Left ventricle myocardium inferior (tissue), 1 donor: ENCODE data around the gene CSNK2B. TPM values are rescaled to one million over a fixed set of nuclear protein-coding genes. Genes with fewer than 3 reads are reported as not detected.

Experiments
- DNase-seq: peaks from one replicate; pipeline ENCODE4 v3.0.0-alpha.2; 2020
- H3K27ac ChIP-seq: fragments of 200-600 bp; replicated peaks from 2 replicates; pipeline ENCODE4 v1.8.0; 2021
- H3K27me3 ChIP-seq: fragments of 200-600 bp; 2 replicates; pipeline ENCODE4 v1.8.0; 2021; ENCODE audit warnings: low read depth
- H3K36me3 ChIP-seq: fragments of 200-600 bp; 2 replicates; pipeline ENCODE4 v1.8.0; 2021
- H3K4me1 ChIP-seq: fragments of 200-600 bp; 2 replicates; pipeline ENCODE4 v1.8.0; 2021
- H3K4me3 ChIP-seq: fragments of 200-600 bp; 2 replicates; pipeline ENCODE4 v1.8.0; 2021; ENCODE audit warnings: mild to moderate bottlenecking, moderate library complexity
- H3K9me3 ChIP-seq: fragments of 200-600 bp; replicated peaks from 2 replicates; pipeline ENCODE4 v1.8.0; 2021
- intact Hi-C: fragments of 100-400 bp; cut with micrococcal nuclease; formaldehyde crosslinking; loops from one replicate; pipeline ENCODE4 v1.11.0; 2022
- total RNA-seq: library from RNA; stranded (reverse); fragmentation: NEBNext Ultra II Directional; extraction: Animal tissue kit (Norgen Biotek cat#: 25700); gene quantifications from one replicate; pipeline ENCODE4 v1.2.1, GENCODE V29; 2021
- TF ChIP-seq, protein P1 (sequence below): fragments of 200-600 bp; IDR thresholded peaks from 2 replicates; pipeline ENCODE4 v1.8.0; 2021; ENCODE audit warnings: antibody characterized with exemption, mild to moderate bottlenecking, borderline replicate concordance
- donor health status: DM: no; HTN: yes; CAD: no; lungs with severe emphysema.

The CSNK2B gene
- total RNA-seq, 1 donor from 2014 or later: 105 TPM

DNA sequence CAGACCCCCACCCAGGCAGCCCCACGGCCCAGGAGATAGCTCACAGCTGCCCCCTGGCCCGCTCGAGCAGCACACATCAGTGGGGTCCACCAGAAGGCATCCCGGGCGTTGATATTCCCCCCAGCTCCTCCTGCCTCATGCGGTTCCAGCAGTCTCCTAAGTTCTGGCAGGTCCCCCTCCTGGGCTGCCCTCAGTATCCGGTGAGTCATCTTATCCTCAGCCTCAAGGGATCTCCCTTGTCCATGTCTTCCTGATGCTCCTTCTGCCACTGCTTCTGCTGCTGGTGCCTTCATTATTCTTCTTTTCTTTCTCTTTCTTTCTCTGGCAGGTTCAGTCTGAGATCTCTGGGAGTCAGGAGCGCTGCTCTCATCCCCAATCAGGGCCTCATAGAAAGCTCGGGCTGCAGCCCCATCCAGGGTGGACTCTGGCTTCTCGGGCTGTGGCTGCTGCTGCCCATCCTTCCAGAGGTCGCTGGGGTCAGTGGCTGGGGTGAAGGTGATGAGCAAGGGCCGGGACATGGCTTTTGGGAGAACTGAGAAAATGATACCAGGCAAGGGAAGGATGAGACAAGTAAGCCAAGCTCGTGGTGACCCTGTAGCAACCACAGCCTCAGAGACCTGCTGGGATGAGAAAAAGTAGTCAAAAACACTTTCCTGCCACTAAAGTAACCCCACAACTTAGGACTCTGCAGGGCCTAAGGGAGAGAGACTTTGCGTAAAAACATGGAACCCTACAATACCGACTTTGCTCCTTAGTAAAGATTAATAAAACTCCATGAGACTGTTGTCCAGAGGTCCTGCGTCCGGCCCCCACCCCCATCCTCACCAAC is 1.7 kb upstream of the CSNK2B start:
- H3K27ac ChIP-seq: peak overlapping the region; percentile 96
- peaks cover 89% of the 10 kb centered on the region for H3K4me1 ChIP-seq
- H3K36me3 ChIP-seq: peaks cover 39% of the 10 kb centered on the region
- H3K9me3 ChIP-seq: no peaks in the 10 kb centered on the region
- TF ChIP-seq, protein P1, sequence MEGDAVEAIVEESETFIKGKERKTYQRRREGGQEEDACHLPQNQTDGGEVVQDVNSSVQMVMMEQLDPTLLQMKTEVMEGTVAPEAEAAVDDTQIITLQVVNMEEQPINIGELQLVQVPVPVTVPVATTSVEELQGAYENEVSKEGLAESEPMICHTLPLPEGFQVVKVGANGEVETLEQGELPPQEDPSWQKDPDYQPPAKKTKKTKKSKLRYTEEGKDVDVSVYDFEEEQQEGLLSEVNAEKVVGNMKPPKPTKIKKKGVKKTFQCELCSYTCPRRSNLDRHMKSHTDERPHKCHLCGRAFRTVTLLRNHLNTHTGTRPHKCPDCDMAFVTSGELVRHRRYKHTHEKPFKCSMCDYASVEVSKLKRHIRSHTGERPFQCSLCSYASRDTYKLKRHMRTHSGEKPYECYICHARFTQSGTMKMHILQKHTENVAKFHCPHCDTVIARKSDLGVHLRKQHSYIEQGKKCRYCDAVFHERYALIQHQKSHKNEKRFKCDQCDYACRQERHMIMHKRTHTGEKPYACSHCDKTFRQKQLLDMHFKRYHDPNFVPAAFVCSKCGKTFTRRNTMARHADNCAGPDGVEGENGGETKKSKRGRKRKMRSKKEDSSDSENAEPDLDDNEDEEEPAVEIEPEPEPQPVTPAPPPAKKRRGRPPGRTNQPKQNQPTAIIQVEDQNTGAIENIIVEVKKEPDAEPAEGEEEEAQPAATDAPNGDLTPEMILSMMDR: no peak
- H3K27me3 ChIP-seq: no peaks in the 10 kb centered on the region
- DNase-seq: no peak
- H3K4me3 ChIP-seq: peak overlapping the region; percentile 78
- intact Hi-C loops: no loop called here

DNA sequence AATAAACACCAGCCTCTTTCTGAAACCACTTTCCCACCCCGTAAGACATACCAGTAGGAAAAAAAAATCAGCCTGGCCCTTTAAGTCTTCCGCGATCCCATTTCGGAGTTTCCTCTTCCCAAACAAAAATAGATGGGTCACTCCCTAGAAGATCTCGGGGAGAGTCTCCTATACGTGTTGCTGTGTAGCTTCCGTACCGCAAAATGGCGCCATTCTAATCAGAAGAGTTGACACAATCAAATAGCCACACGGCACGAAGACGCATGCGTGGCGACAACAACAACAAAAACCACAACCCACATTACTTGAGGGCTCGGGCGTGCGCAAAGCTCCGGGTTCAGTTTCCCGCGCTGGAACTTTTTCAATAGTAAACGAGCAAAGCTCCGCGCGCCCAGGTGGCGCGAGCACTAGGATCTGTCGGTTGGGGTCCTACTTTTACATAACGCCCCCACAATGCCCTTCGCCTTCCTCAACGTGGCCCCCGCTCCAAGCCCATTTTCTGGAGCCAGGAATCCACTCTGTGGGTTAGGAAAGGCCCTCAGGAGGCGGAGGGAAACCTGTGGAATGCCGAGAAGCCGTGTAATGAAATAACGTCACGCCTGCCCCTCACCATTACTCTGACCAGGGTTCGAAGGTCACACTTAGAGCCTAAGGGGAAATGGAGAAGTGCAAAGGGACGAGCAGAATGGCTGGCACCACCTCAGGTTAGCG is 935 bp upstream of the CSNK2B start, which contains the start of gene GPANK1:
Gene GPANK1 (minus strand): TSS at position 208 of the 711 bp plus-strand sequence. CDS start 519 bp downstream, outside the sequence.
- H3K4me1 ChIP-seq: peaks cover 81% of the 10 kb centered on the region
- TF ChIP-seq, protein P1: no peak
- intact Hi-C loops: no loop called here
- peak within 1 kb of the TSS; percentile 96 for H3K27ac ChIP-seq
- H3K36me3 ChIP-seq: peaks cover 47% of the 10 kb centered on the region
- peak; percentile 89 for DNase-seq
- peak within 1 kb of the TSS; percentile 78 for H3K4me3 ChIP-seq
- no peaks in the 10 kb centered on the region for H3K27me3 ChIP-seq
- no peaks in the 10 kb centered on the region for H3K9me3 ChIP-seq

DNA sequence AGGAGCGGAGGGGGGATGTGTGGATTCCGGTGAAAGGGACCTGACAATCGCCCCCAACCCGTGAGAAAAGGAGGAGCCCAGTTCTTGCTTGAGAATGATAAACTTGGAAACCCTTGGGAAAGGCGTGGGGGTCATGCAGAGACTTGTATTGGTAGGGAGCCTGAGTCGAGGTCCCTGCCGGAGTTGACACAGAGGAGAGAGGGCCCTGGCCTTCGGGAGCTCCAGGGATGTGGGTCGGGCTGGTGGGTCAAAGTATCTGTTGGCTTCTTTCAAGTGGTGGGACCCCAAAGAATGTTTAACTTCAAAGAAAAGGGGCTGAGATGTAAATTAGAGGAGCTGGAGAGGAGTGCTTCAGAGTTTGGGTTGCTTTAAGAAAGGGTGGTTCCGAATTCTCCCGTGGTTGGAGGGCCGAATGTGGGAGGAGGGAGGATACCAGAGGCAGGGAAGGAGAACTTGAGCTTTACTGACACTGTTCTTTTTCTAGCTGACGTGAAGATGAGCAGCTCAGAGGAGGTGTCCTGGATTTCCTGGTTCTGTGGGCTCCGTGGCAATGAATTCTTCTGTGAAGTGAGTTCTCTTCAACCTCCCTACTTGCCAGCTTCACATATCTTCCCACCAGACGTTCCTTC is 571 bp downstream of the CSNK2B start:
- Histone ChIP-seq H3K27ac (peak overlapping the region; percentile 96), H3K27me3 (no peaks in the 10 kb centered on the region), H3K4me1 (peaks cover 66% of the 10 kb centered on the region), H3K36me3 (peaks cover 61% of the 10 kb centered on the region), H3K9me3 (no peaks in the 10 kb centered on the region), H3K4me3 (peak overlapping the region; percentile 78)
- no peak for DNase-seq
- TF ChIP-seq, protein P1: no peak
- intact Hi-C loops: no loop called here

DNA sequence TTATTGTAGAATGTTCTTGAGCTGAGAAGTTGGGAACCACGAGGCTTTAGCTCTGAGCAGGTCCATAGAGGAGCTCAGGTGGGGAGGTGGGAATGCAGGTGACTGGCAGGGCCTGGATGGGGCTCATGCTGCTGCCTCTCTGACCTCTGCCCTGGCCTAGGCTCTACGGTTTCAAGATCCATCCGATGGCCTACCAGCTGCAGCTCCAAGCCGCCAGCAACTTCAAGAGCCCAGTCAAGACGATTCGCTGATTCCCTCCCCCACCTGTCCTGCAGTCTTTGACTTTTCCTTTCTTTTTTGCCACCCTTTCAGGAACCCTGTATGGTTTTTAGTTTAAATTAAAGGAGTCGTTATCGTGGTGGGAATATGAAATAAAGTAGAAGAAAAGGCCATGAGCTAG is 3.8 kb downstream of the CSNK2B start, which contains the start of gene LY6G5B:
Gene LY6G5B (plus strand): TSS at position 301 of the 400 bp plus-strand sequence. CDS start 975 bp downstream, outside the sequence.
- intact Hi-C loops: no loop called here
- H3K36me3 ChIP-seq: peaks cover 67% of the 10 kb centered on the region
- H3K27ac ChIP-seq: no peak within 1 kb of the TSS
- DNase-seq: no peak
- TF ChIP-seq, protein P1: no peak
- H3K4me3 ChIP-seq: no peak within 1 kb of the TSS
- no peaks in the 10 kb centered on the region for H3K27me3 ChIP-seq
- peaks cover 35% of the 10 kb centered on the region for H3K4me1 ChIP-seq
- no peaks in the 10 kb centered on the region for H3K9me3 ChIP-seq

DNA sequence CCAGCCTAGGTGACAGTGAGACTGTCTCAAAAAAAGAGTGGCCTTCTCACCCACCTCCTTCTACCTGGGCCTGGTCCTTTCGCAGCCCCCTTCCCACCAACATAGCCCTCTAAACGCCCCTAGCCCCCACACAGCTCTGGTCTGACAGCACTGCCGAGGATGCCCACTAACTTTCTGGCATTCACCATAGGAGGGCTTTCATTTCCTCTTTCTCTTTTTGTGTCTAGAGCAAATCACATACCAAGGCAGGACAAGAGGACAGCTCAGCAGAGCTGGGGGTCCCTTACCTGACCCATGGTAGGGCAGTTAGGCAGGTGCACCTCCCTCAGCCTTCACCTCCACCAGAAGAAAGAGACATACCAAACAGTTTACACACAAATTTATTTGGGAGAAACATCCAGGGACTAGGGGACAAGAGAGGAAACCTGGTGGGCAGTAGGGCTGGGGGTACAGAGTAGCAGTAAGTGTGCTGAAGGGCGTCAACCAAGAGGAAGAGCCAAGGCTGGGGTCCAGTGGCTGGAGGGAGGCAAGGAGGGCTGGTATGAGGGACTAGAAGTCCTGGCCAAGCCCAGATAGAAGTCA is 10.5 kb downstream of the CSNK2B start:
- Histone ChIP-seq H3K9me3 (no peaks in the 10 kb centered on the region), H3K27ac (no peak overlapping the region), H3K4me1 (peaks cover 13% of the 10 kb centered on the region), H3K4me3 (no peak overlapping the region), H3K36me3 (peaks cover 26% of the 10 kb centered on the region), H3K27me3 (no peaks in the 10 kb centered on the region)
- intact Hi-C loops: no loop called here
- no peak for DNase-seq
- TF ChIP-seq, protein P1: no peak
